Progenitor cell of endocrine pancreas (in vitro differentiated cells): ENCODE data around the gene PFKP. TPM values are rescaled to one million over a fixed set of nuclear protein-coding genes. Genes with fewer than 3 reads are reported as not detected.

Experiments
- DNase-seq: peaks from one replicate; pipeline ENCODE4 v3.0.0; 2021; ENCODE audit warnings: low spot score; ENCODE audit not compliant: unreplicated experiment
- H3K27ac Mint-ChIP-seq: 2 replicates; pipeline ENCODE4 v1.8.0; 2021; ENCODE audit warnings: mild to moderate bottlenecking, moderate library complexity, mixed read lengths
- H3K27me3 Mint-ChIP-seq: 2 replicates; pipeline ENCODE4 v1.8.0; 2021; ENCODE audit warnings: mixed read lengths
- H3K36me3 Mint-ChIP-seq: 2 replicates; pipeline ENCODE4 v1.8.0; 2022; ENCODE audit warnings: mixed read lengths; ENCODE audit not compliant: insufficient read depth
- H3K4me1 Mint-ChIP-seq: 2 replicates; pipeline ENCODE4 v1.8.0; 2021; ENCODE audit warnings: low read depth, mixed read lengths
- H3K4me3 Mint-ChIP-seq: 2 replicates; pipeline ENCODE4 v1.8.0; 2021; ENCODE audit warnings: low read depth, mild to moderate bottlenecking, moderate library complexity, mixed read lengths
- H3K9me3 Mint-ChIP-seq: 2 replicates; pipeline ENCODE4 v1.8.0; 2021; ENCODE audit warnings: low read depth, mixed read lengths
- CTCF ChIP-seq: fragments of 200-600 bp; sonication (generic); IDR thresholded peaks from one replicate; pipeline ENCODE4 v1.5.0; 2021; ENCODE audit warnings: antibody characterized with exemption, mild to moderate bottlenecking; ENCODE audit not compliant: unreplicated experiment
- total RNA-seq: library from RNA; stranded (reverse); gene quantifications from 2 replicates; pipeline ENCODE4 v1.2.1, GENCODE V29; 2021

Gene PFKP
- total RNA-seq, 1 donor from 2014 or later, result 4.8 TPM

GRCh38 chr10:3185386-3185785 is 118.0 kb downstream of the PFKP start:
- peaks cover 7% of the 10 kb centered on the region for H3K27me3 Mint-ChIP-seq
- no peak for TF ChIP-seq CTCF
- H3K4me3 Mint-ChIP-seq, result no peak overlapping the region
- DNase-seq, result no peak
- no peaks in the 10 kb centered on the region for H3K4me1 Mint-ChIP-seq
- no peak overlapping the region for H3K27ac Mint-ChIP-seq
- no peaks in the 10 kb centered on the region for H3K36me3 Mint-ChIP-seq
- no peaks in the 10 kb centered on the region for H3K9me3 Mint-ChIP-seq

- Mint-ChIP-seq H3K4me1 (no peaks in the 10 kb centered on the region), H3K27me3 (peaks cover 7% of the 10 kb centered on the region), H3K9me3 (no peaks in the 10 kb centered on the region), H3K27ac (no peak overlapping the region), H3K36me3 (no peaks in the 10 kb centered on the region), H3K4me3 (no peak overlapping the region)
- no peak for TF ChIP-seq CTCF
- DNase-seq, result no peak
Measured at GRCh38 chr10:3186368-3186767, 119.0 kb downstream of the PFKP start.

Other genes starting within 250 kb of the PFKP start
- gene PITRM1, start 105.2 kb downstream of the PFKP start, total RNA-seq, result 47.6 and 51.7 TPM in 2 replicates